NCI-H2196 treated with DMSO at 0.1 percent for 48 hours (cell line): ENCODE data around the gene CYB5D1.
A peak's percentile ranks its signal among the peaks of the same experiment; 100 is the strongest.
"Not testable (repeated sequence)": the region's sequence is repeated elsewhere in the genome, so short reads cannot be mapped to it uniquely, and the experiment has no call there.

Source experiments
- DNase-seq: peaks from one replicate; lab custom pipeline; 2025; ENCODE audit not compliant: unreplicated experiment; lab: John Stamatoyannopoulos, UW

CYB5D1 gene

GRCh38 chr17:7856011-7856810 is 1.6 kb upstream of the CYB5D1 start:
- DNase-seq: no peak

GRCh38 chr17:7856811-7857712 is 741 bp upstream of the CYB5D1 start, which contains the start of gene NAA38:
TSS of gene NAA38 (minus strand) at chr17:7857559. CDS start at chr17:7857463, 96 bp downstream.
- peak; percentile 92 for DNase-seq

GRCh38 chr17:7858522-7858810 is 663 bp downstream of the CYB5D1 start:
- DNase-seq: no peak

- DNase-seq: no peak
Observed at GRCh38 chr17:7859028-7859427, 1.2 kb downstream of the CYB5D1 start.

GRCh38 chr17:7862692-7863437 is 5.1 kb downstream of the CYB5D1 start:
- no peak for DNase-seq

- DNase-seq: not testable (repeated sequence)
Observed at GRCh38 chr17:7864384-7864783, 6.6 kb downstream of the CYB5D1 start.

- DNase-seq: no peak
Observed at GRCh38 chr17:7864995-7865650, 7.3 kb downstream of the CYB5D1 start.

GRCh38 chr17:7867881-7868329 is 10.1 kb downstream of the CYB5D1 start:
- DNase-seq: no peak

- no peak for DNase-seq
Observed at GRCh38 chr17:7873051-7873450, 15.2 kb downstream of the CYB5D1 start.

- DNase-seq: no peak
Observed at GRCh38 chr17:7875804-7876370, 18.1 kb downstream of the CYB5D1 start.

- DNase-seq: no peak
Observed at GRCh38 chr17:7878234-7878633, 20.4 kb downstream of the CYB5D1 start.

GRCh38 chr17:7880076-7880868 is 22.5 kb downstream of the CYB5D1 start:
- DNase-seq: no peak

GRCh38 chr17:7881276-7882054 is 23.7 kb downstream of the CYB5D1 start:
- DNase-seq: no peak

- peak; percentile 20 for DNase-seq
Observed at GRCh38 chr17:7882068-7882467, 24.3 kb downstream of the CYB5D1 start.

GRCh38 chr17:7882629-7883028 is 24.8 kb downstream of the CYB5D1 start:
- no peak for DNase-seq

GRCh38 chr17:7883781-7884386 is 26.1 kb downstream of the CYB5D1 start:
- no peak for DNase-seq

GRCh38 chr17:7884581-7885366 is 27.0 kb downstream of the CYB5D1 start:
- DNase-seq: no peak
